Measurements from ENCODE around the gene HBB. TPM values are rescaled to one million over a fixed set of nuclear protein-coding genes. Genes with fewer than 3 reads are reported as not detected.

Gene HBB
- total and polyA plus RNA-seq, 2 of the 4 experiments (the other 2 are of a cell fraction): 0.24 TPM; not detected in 1

- dilution Hi-C loops (cut with HindIII; ENCODE audit: low sequenced_read_pairs, unreplicated experiment): no loop called here
Observed at GRCh38 chr11:5196731-5197130, 30.1 kb downstream of the HBB start.

More at GRCh38 chr11:5196731-5197130, 30.1 kb downstream of the HBB start:
- no CpG with 5 or more reads among the region's 3 CpGs for WGBS, 2 experiments (ENCODE audit: extremely low coverage in 2 of 2, insufficient read length in 1 of 2)
- Histone ChIP-seq H3K79me1 (ENCODE audit: low read depth in 1 of 2, low read length in 2 of 2) (no peaks in the 10 kb centered on the region), H3K36me3 (ENCODE audit: control insufficient read depth, insufficient read depth, low read length) (no peaks in the 10 kb centered on the region), H2AFZ (replicated peaks; ENCODE audit: low read length, poor library complexity) (no peak overlapping the region), H3K4me3 (ENCODE audit: insufficient read depth, low read depth, low read length) (no peak overlapping the region), H2BK20ac (ENCODE audit: low read depth, low read length) (no peak overlapping the region), H3K9me3 (ENCODE audit: control insufficient read depth, insufficient read depth, low read length) (no peaks in the 10 kb centered on the region), H3K27me3 (ENCODE audit: control insufficient read depth, insufficient read depth, low read length) (no peaks in the 10 kb centered on the region), H3K9ac (ENCODE audit: low read depth, low read length) (no peak overlapping the region), H3K27ac (ENCODE audit: insufficient read depth, low read length) (no peak overlapping the region), H3K9me1 (ENCODE audit: insufficient read depth, low read length) (no peaks in the 10 kb centered on the region), H4K91ac (ENCODE audit: insufficient read depth, low read depth, low read length) (no peak overlapping the region), H4K5ac (ENCODE audit: low read depth, low read length) (no peak overlapping the region), H2BK120ac (ENCODE audit: low read depth, low read length) (peak overlapping the region; percentile 54; the same call in 1 of the 2 replicates), H2AK9ac (replicated peaks; ENCODE audit: low read depth, low read length, poor library complexity) (no peak overlapping the region), H3K18ac (ENCODE audit: low read depth, low read length) (peak overlapping the region; percentile 68; the same call in 1 of the 2 replicates), H2AK5ac (ENCODE audit: low read depth, low read length) (no peak overlapping the region), H4K8ac (ENCODE audit: low read depth in 2 of 2, low read length in 2 of 2) (no peak overlapping the region), H3K4me2 (ENCODE audit: low read depth, low read length) (no peak overlapping the region), H3K4ac (ENCODE audit: low read depth, low read length) (no peak overlapping the region), H3K14ac (replicated peaks; ENCODE audit: low read depth, low read length) (no peak overlapping the region), H2BK15ac (ENCODE audit: low read depth, low read length) (no peak overlapping the region), H3K4me1 (ENCODE audit: control insufficient read depth, insufficient read depth, low read length) (peaks cover 2% of the 10 kb centered on the region; the same call in 1 of the 2 replicates), H4K20me1 (ENCODE audit: insufficient read depth, low read length) (no peaks in the 10 kb centered on the region), H3K56ac (ENCODE audit: extremely low read depth, insufficient read depth, low read length) (no peak overlapping the region), H2BK5ac (ENCODE audit: low read depth, low read length, poor library complexity, severe bottlenecking) (no peak overlapping the region), H3K23ac (ENCODE audit: low read depth, low read length) (no peak overlapping the region)
- ChIA-PET POLR2A (ENCODE audit: unreplicated experiment) (no interaction called here), CTCF (interaction anchor here (0.7 kb wide), 1 partner anchor 167 kb away, joined by 5 read pairs; no protein-coding TSS in a partner anchor)
- no TSS peak for BruUV-seq (replicated peaks)
- intact Hi-C loops (cut with micrococcal nuclease): no loop called here
- no peak for TF ChIP-seq POLR2A (IDR thresholded peaks at IDR 0.05; ENCODE audit: low read depth, low read length)
- no peak for TF ChIP-seq CEBPB (IDR thresholded peaks at IDR 0.05; ENCODE audit: low read depth, low read length)
- TF ChIP-seq RFX5 (IDR thresholded peaks at IDR 0.05; ENCODE audit: low read depth, low read length): no peak
- TF ChIP-seq NFE2L2 (IDR thresholded peaks at IDR 0.05; ENCODE audit: low read depth, low read length): no peak
- no peak for TF ChIP-seq USF2 (IDR thresholded peaks at IDR 0.05; ENCODE audit: low read depth, low read length)
- no peak for TF ChIP-seq RCOR1 (IDR thresholded peaks at IDR 0.05; ENCODE audit: insufficient replicate concordance, low read length)
- no peak for TF ChIP-seq BHLHE40 (IDR thresholded peaks at IDR 0.05; ENCODE audit: low read depth, low read length)
- TF ChIP-seq SMC3 (IDR thresholded peaks at IDR 0.05; ENCODE audit: low read depth, low read length): no peak
- no peak for TF ChIP-seq CTCF (conservative IDR thresholded peaks at IDR 0.05; ENCODE audit: low read depth, low read length)
- TF ChIP-seq FOS (IDR thresholded peaks at IDR 0.05; ENCODE audit: low read depth, low read length): no peak
- no peak for TF ChIP-seq MXI1 (IDR thresholded peaks at IDR 0.05; ENCODE audit: borderline replicate concordance, low read depth, low read length)
- no peak for TF ChIP-seq MAFK (IDR thresholded peaks at IDR 0.05; ENCODE audit: low read depth, low read length)
- TF ChIP-seq RAD21 (IDR thresholded peaks at IDR 0.05; ENCODE audit: low read length): no peak
- no peak for TF ChIP-seq MAZ (IDR thresholded peaks at IDR 0.05; ENCODE audit: borderline replicate concordance, low read depth, low read length)
- TF ChIP-seq CHD1 (IDR thresholded peaks at IDR 0.05; ENCODE audit: low read depth, low read length): no peak
- TF ChIP-seq ELK1 (IDR thresholded peaks at IDR 0.05; ENCODE audit: borderline replicate concordance, low read depth, low read length): no peak
- DNase-seq: peak; percentile 10
- ATAC-seq (ENCODE audit: low read depth): no peak
- in situ Hi-C loops (cut with MboI; ENCODE audit: low sequenced_read_pairs): no loop called here
